ENCODE data around the gene LONRF2. TPM values are rescaled to one million over a fixed set of nuclear protein-coding genes. Genes with fewer than 3 reads are reported as not detected.

Gene LONRF2
- total and polyA plus RNA-seq, 2 of the 13 experiments (the other 11 are each of a cell fraction or from before 2014, with no cell fraction given), result not detected

- no peak for TF ChIP-seq ZNF615 (CRISPR knock-in tag; IDR thresholded peaks at IDR 0.05; ENCODE audit: borderline replicate concordance)
- TF ChIP-seq HNF1A (IDR thresholded peaks at IDR 0.05; ENCODE audit: low read depth), result no peak
- TF ChIP-seq HNF1A (CRISPR knock-in tag; IDR thresholded peaks at IDR 0.05; ENCODE audit: borderline replicate concordance), result no peak
- no peak for TF ChIP-seq ATF3 (CRISPR knock-in tag; IDR thresholded peaks at IDR 0.05)
- TF ChIP-seq ZNF383 (CRISPR knock-in tag; IDR thresholded peaks at IDR 0.05; ENCODE audit: borderline replicate concordance), result no peak
Observed at GRCh38 chr2:100230754-100231153, 91.5 kb downstream of the LONRF2 start (continued).

GRCh38 chr2:100228967-100229366, 93.3 kb downstream of the LONRF2 start:
- H3K9me3 ChIP-seq (ENCODE audit: low read length), result no peaks in the 10 kb centered on the region
- H3K79me2 ChIP-seq (ENCODE audit: insufficient read depth, low read length), result no peaks in the 10 kb centered on the region
- H2AFZ ChIP-seq (ENCODE audit: low read length), result no peak overlapping the region
- H4K20me1 ChIP-seq (ENCODE audit: insufficient read depth, low read length), result no peaks in the 10 kb centered on the region
- no peak for FAIRE-seq
- H3K36me3 ChIP-seq (replicated peaks in 1 of 2; ENCODE audit: control insufficient read depth in 1 of 2, insufficient read depth in 2 of 2, low read length in 2 of 2), result no peaks in the 10 kb centered on the region
- no peak for DNase-seq (ENCODE audit: low spot score)
- BruUV-seq (replicated peaks), result no TSS peak
- POLR2A ChIA-PET, result no interaction called here
- no peak overlapping the region for H3K4me3 ChIP-seq (replicated peaks in 1 of 3; ENCODE audit: insufficient read depth in 1 of 3, low read depth in 2 of 3, low read length in 3 of 3)
- no peak overlapping the region for H3K9ac ChIP-seq (ENCODE audit: insufficient read depth, low read depth, low read length)
- CTCF ChIA-PET (ENCODE audit: low intra/inter-chr PET ratio, low total read pairs), result no interaction called here
- ATAC-seq, result no peak
- no peak overlapping the region for H3K4me2 ChIP-seq (ENCODE audit: low read depth, low read length)
- in situ Hi-C loops (cut with HindIII; ENCODE audit: extremely low pct_ligation_motif_present, low pct_unique_long_range_greater_than_20kb) (no loop called here), intact Hi-C loops (cut with micrococcal nuclease; ENCODE audit: unreplicated experiment) (no loop called here)
- H3K27ac ChIP-seq (ENCODE audit: extremely low read length, insufficient read depth, low read length), result no peak overlapping the region
- WGBS (ENCODE audit: low lambda C conversion rate), result 51% methylated on average over 1 of the region's 1 CpG
- H3K4me1 ChIP-seq (ENCODE audit: insufficient read depth, low read length), result no peaks in the 10 kb centered on the region
- H3K27me3 ChIP-seq (ENCODE audit: control insufficient read depth in 1 of 2, insufficient read depth in 2 of 2, low read length in 2 of 2), result no peaks in the 10 kb centered on the region; a peak in 1 of 5 replicates
- no peak for TF ChIP-seq HMGXB3 (CRISPR knock-in tag; IDR thresholded peaks at IDR 0.05; ENCODE audit: borderline replicate concordance)
- no peak for TF ChIP-seq POLR2G (IDR thresholded peaks at IDR 0.05; ENCODE audit: low read depth, low read length)
- no peak for TF ChIP-seq ONECUT2 (CRISPR knock-in tag; IDR thresholded peaks at IDR 0.05)
- TF ChIP-seq HNF4A (CRISPR knock-in tag; IDR thresholded peaks at IDR 0.05), result no peak
- no peak for TF ChIP-seq PPARG (CRISPR knock-in tag; conservative IDR thresholded peaks at IDR 0.05)
- TF ChIP-seq ETV5 (CRISPR knock-in tag; IDR thresholded peaks at IDR 0.05; ENCODE audit: borderline replicate concordance), result no peak
- TF ChIP-seq HCFC1 (IDR thresholded peaks at IDR 0.05; ENCODE audit: low read depth, low read length), result no peak
- no peak for TF ChIP-seq KLF9 (CRISPR knock-in tag; IDR thresholded peaks at IDR 0.05; ENCODE audit: low read depth)
- TF ChIP-seq MAF1 (CRISPR knock-in tag; IDR thresholded peaks at IDR 0.05; ENCODE audit: borderline replicate concordance), result no peak
- TF ChIP-seq E2F5 (CRISPR knock-in tag; conservative IDR thresholded peaks at IDR 0.05), result no peak
- TF ChIP-seq HHEX (CRISPR knock-in tag; IDR thresholded peaks at IDR 0.05), result no peak
